ENCODE results near the gene OGDHL. TPM values are rescaled to one million over a fixed set of nuclear protein-coding genes. Genes with fewer than 3 reads are reported as not detected.
A peak's percentile ranks its signal among the peaks of the same experiment; 100 is the strongest.

Gene OGDHL
- total and polyA plus RNA-seq, 12 donors = 1.4 to 31.9 (median 4.8) TPM

- no peaks in the 10 kb centered on the region for H3K9me3 ChIP-seq (replicated peaks in 1 of 3)
- H3K27ac ChIP-seq = peak overlapping the region in 1 of 5 donors; percentile 66
- intact Hi-C loops (cut with DNase I) = no loop called here
- TF ChIP-seq CTCF (IDR thresholded peaks at IDR 0.05) = no peak
- no peak for TF ChIP-seq POLR2A (IDR thresholded peaks at IDR 0.05)
- peak in 1 of 7 donors; percentile 46 for DNase-seq
- H3K36me3 ChIP-seq (replicated peaks in 1 of 2) = no peaks in the 10 kb centered on the region
- H3K4me1 ChIP-seq (replicated peaks in 1 of 2) = no peaks in the 10 kb centered on the region
- 25 to 31% (median 27%) methylated on average over 10 to 16 of the region's 16 CpGs; no CpG with 5 or more reads in 1 of the 4 donors for WGBS, 4 donors
- H3K4me3 ChIP-seq = no peak overlapping the region
- no peaks in the 10 kb centered on the region for H3K27me3 ChIP-seq
Measured at GRCh38 chr10:49761201-49761788, 828 bp downstream of the OGDHL start.

GRCh38 chr10:49760789-49761188, 1.3 kb downstream of the OGDHL start:
- Histone ChIP-seq H3K27ac (peak overlapping the region in 1 of 5 donors; percentile 66), H3K27me3 (no peaks in the 10 kb centered on the region), H3K4me3 (no peak overlapping the region), H3K36me3 (replicated peaks in 1 of 2) (no peaks in the 10 kb centered on the region), H3K9me3 (replicated peaks in 1 of 3) (no peaks in the 10 kb centered on the region), H3K4me1 (replicated peaks in 1 of 2) (no peaks in the 10 kb centered on the region)
- 53 to 67% (median 62%) methylated on average over 2 to 3 of the region's 3 CpGs for whole genome bisulfite sequencing, 4 donors
- no peak for TF ChIP-seq CTCF (IDR thresholded peaks at IDR 0.05)
- no peak for TF ChIP-seq POLR2A (IDR thresholded peaks at IDR 0.05)
- DNase-seq = peak in 1 of 7 donors; percentile 49
- intact Hi-C loops (cut with DNase I) = no loop called here

- Histone ChIP-seq H3K27ac (peak overlapping the region in 1 of 5 donors; percentile 66), H3K27me3 (no peaks in the 10 kb centered on the region), H3K4me1 (replicated peaks in 1 of 2) (no peaks in the 10 kb centered on the region), H3K36me3 (replicated peaks in 1 of 2) (no peaks in the 10 kb centered on the region), H3K9me3 (replicated peaks in 1 of 3) (no peaks in the 10 kb centered on the region), H3K4me3 (no peak overlapping the region)
- intact Hi-C loops (cut with DNase I) = loop anchor here in 1 of 2 donors (5.0 kb wide), 1 partner anchor 138 kb away; no protein-coding TSS in a partner anchor
- 79 to 89% (median 88%) methylated on average over 4 to 10 of the region's 10 CpGs for WGBS, 4 donors
- TF ChIP-seq POLR2A (IDR thresholded peaks at IDR 0.05) (no peak), CTCF (IDR thresholded peaks at IDR 0.05) (no peak)
- peak in 1 of 7 donors; percentile 49 for DNase-seq
Measured at GRCh38 chr10:49759787-49760551, 2.2 kb downstream of the OGDHL start.

- H3K27me3 ChIP-seq = no peaks in the 10 kb centered on the region
- H3K9me3 ChIP-seq (replicated peaks in 1 of 3) = no peaks in the 10 kb centered on the region
- no peak overlapping the region for H3K27ac ChIP-seq
- H3K36me3 ChIP-seq (replicated peaks in 1 of 2) = no peaks in the 10 kb centered on the region
- H3K4me3 ChIP-seq = no peak overlapping the region
- DNase-seq = peak in 1 of 7 donors; percentile 45
- intact Hi-C loops (cut with DNase I) = loop anchor here in 1 of 2 donors (5.0 kb wide), 1 partner anchor 136 kb away; no protein-coding TSS in a partner anchor
- WGBS, 4 donors = 63 to 87% (median 85%) methylated on average over 2 to 15 of the region's 15 CpGs
- H3K4me1 ChIP-seq (replicated peaks in 1 of 2) = no peaks in the 10 kb centered on the region
- no peak for TF ChIP-seq POLR2A (IDR thresholded peaks at IDR 0.05)
- TF ChIP-seq CTCF (IDR thresholded peaks at IDR 0.05) = no peak
Measured at GRCh38 chr10:49758249-49758930, 3.7 kb downstream of the OGDHL start.
